DND-41 (cell line): ENCODE results near the gene DGKE.

Experiments
- ATAC-seq: fragments of 200-7000 bp; cut with Tn5 transposase; 3 replicates; pipeline ENCODE4 v1.9.1; 2021; ENCODE audit warnings: low read depth; ENCODE audit not compliant: insufficient read depth
- DNase-seq: peaks from one replicate; pipeline ENCODE4 v3.0.0-alpha.2; 2020
- H2AFZ ChIP-seq: 2 replicates; pipeline ENCODE4 v1.6.0; 2012; ENCODE audit warnings: low read depth, low read length
- H3K27ac ChIP-seq: 2 replicates; pipeline ENCODE4 v1.5.1; 2012; ENCODE audit warnings: low read length, inconsistent platforms
- H3K27me3 ChIP-seq: fragments of 200-600 bp; sonication (generic); 2 replicates; pipeline ENCODE4 v1.6.0; 2012; ENCODE audit warnings: low read length, mild to moderate bottlenecking, inconsistent platforms; ENCODE audit not compliant: insufficient read depth, poor library complexity
- H3K36me3 ChIP-seq: 2 replicates; pipeline ENCODE4 v1.5.1; 2012; ENCODE audit warnings: low read length, inconsistent platforms; ENCODE audit not compliant: insufficient read depth
- H3K4me1 ChIP-seq: 2 replicates; pipeline ENCODE4 v1.5.1; 2012; ENCODE audit warnings: mild to moderate bottlenecking, low read length; ENCODE audit not compliant: insufficient read depth
- H3K4me2 ChIP-seq: 2 replicates; pipeline ENCODE4 v1.6.0; 2012; ENCODE audit warnings: mild to moderate bottlenecking, moderate library complexity, low read length, inconsistent platforms; ENCODE audit not compliant: insufficient read depth
- H3K4me3 ChIP-seq, 2 experiments: fragments of 200-600 bp in 1 of 2; shearing (Covaris generic) in 1 of 2; 2 replicates each; pipeline ENCODE4 v1.5.1; 2012 to 2016; ENCODE audit warnings: inconsistent platforms in 2 of 2, low read length in 2 of 2, mild to moderate bottlenecking in 2 of 2, low read depth in 1 of 2, moderate library complexity in 1 of 2
- H3K79me2 ChIP-seq: 2 replicates; pipeline ENCODE4 v1.6.0; 2012; ENCODE audit warnings: low read length, inconsistent platforms; ENCODE audit not compliant: insufficient read depth
- H3K9ac ChIP-seq: 2 replicates; pipeline ENCODE4 v1.6.0; 2012; ENCODE audit warnings: low read depth, mild to moderate bottlenecking, inconsistent platforms, low read length, moderate library complexity
- H3K9me3 ChIP-seq: 2 replicates; pipeline ENCODE4 v1.5.1; 2012; ENCODE audit warnings: low read length, moderate library complexity, mild to moderate bottlenecking, inconsistent platforms; ENCODE audit not compliant: insufficient read depth, severe bottlenecking
- H4K20me1 ChIP-seq: 2 replicates; pipeline ENCODE4 v1.6.0; 2012; ENCODE audit warnings: low read length; ENCODE audit not compliant: insufficient read depth
- EZH2 ChIP-seq: IDR thresholded peaks from 3 replicates; pipeline ENCODE4 v1.6.1; 2012; ENCODE audit warnings: borderline replicate concordance, low read depth, mild to moderate bottlenecking, moderate library complexity, low read length, inconsistent platforms; ENCODE audit not compliant: severe bottlenecking
- TF ChIP-seq, protein P1 (sequence below): IDR thresholded peaks from 2 replicates; pipeline ENCODE4 v1.5.1; 2012; ENCODE audit warnings: borderline replicate concordance, low read length, moderate library complexity, mild to moderate bottlenecking; ENCODE audit not compliant: poor library complexity, severe bottlenecking; ENCODE audit errors: extremely low read depth

The DGKE gene

DNA sequence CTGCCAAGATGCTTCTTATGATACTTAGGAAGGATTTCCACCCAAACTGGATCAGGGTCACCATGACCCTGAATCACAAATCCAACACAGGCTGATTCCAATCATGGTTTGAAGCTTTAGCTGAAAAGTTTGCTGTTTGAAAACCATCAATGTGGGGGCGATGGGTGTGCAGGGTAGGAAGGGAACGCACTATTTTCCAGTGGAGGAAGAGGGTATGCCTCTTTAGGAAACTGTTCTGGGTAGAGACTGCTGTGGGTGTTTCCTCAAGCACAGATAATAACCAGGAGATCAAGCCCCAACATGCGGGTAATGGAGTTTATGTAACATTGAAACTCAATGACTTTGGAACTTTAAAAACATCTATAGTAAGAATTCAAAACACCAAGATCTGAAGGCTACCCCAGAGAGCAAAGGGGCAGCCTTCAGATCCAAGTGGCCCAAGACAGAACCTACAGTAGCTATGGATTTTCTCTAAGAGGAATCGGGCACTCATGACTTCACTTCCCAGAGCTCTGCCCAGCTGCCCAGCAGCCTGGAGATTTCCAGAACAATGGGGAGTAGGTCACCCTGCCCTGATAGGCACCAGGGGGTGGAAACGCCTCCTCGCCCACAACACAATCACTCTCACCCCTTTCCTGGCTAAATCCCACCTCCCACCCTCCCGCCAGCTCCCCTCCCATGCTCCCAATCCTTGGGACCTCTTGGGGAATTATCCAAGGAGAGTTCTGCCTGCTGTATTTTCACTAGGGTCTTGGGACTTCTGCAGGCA is 57.1 kb downstream of the DGKE start:
- no peaks in the 10 kb centered on the region for H4K20me1 ChIP-seq
- no peak overlapping the region for H3K9ac ChIP-seq
- DNase-seq: no peak
- TF ChIP-seq, protein P1, sequence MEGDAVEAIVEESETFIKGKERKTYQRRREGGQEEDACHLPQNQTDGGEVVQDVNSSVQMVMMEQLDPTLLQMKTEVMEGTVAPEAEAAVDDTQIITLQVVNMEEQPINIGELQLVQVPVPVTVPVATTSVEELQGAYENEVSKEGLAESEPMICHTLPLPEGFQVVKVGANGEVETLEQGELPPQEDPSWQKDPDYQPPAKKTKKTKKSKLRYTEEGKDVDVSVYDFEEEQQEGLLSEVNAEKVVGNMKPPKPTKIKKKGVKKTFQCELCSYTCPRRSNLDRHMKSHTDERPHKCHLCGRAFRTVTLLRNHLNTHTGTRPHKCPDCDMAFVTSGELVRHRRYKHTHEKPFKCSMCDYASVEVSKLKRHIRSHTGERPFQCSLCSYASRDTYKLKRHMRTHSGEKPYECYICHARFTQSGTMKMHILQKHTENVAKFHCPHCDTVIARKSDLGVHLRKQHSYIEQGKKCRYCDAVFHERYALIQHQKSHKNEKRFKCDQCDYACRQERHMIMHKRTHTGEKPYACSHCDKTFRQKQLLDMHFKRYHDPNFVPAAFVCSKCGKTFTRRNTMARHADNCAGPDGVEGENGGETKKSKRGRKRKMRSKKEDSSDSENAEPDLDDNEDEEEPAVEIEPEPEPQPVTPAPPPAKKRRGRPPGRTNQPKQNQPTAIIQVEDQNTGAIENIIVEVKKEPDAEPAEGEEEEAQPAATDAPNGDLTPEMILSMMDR: no peak
- no peak for TF ChIP-seq EZH2
- no peaks in the 10 kb centered on the region for H3K79me2 ChIP-seq
- no peak overlapping the region for H3K4me3 ChIP-seq
- H3K9me3 ChIP-seq: peaks cover 16% of the 10 kb centered on the region
- ATAC-seq: no peak
- H3K4me1 ChIP-seq: no peaks in the 10 kb centered on the region
- peaks cover 88% of the 10 kb centered on the region for H3K36me3 ChIP-seq
- H3K27me3 ChIP-seq: no peaks in the 10 kb centered on the region
- no peak overlapping the region for H2AFZ ChIP-seq
- no peak overlapping the region for H3K4me2 ChIP-seq
- no peak overlapping the region for H3K27ac ChIP-seq

DNA sequence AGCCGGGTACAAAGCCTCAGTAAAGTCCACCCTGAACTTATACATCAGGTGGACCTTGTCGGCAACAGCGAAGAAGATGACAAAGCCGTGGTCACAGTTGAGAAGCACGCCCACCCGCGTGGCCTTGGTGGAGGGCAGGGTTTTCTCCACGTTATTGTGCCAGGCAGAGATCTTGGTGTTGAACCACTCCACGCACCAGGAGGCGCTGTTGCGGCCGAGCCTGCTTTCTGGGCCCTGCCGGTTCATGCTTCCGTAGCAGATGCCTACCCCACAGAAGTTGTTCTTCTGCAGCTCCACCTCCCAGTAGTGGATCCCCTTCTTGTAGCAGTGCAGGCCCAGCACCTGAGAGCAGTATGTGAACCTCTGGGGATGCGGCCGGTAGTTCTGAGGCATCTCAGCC is 57.8 kb downstream of the DGKE start:
- no peaks in the 10 kb centered on the region for H3K79me2 ChIP-seq
- H3K27ac ChIP-seq: no peak overlapping the region
- DNase-seq (no peak), ATAC-seq (no peak)
- peaks cover 16% of the 10 kb centered on the region for H3K9me3 ChIP-seq
- peaks cover 91% of the 10 kb centered on the region for H3K36me3 ChIP-seq
- no peaks in the 10 kb centered on the region for H3K4me1 ChIP-seq
- no peak overlapping the region for H3K4me2 ChIP-seq
- no peak overlapping the region for H3K9ac ChIP-seq
- no peak for TF ChIP-seq EZH2
- TF ChIP-seq, protein P1: peak; percentile 48
- no peak overlapping the region for H2AFZ ChIP-seq
- no peak overlapping the region for H3K4me3 ChIP-seq
- no peaks in the 10 kb centered on the region for H4K20me1 ChIP-seq
- H3K27me3 ChIP-seq: no peaks in the 10 kb centered on the region

DNA sequence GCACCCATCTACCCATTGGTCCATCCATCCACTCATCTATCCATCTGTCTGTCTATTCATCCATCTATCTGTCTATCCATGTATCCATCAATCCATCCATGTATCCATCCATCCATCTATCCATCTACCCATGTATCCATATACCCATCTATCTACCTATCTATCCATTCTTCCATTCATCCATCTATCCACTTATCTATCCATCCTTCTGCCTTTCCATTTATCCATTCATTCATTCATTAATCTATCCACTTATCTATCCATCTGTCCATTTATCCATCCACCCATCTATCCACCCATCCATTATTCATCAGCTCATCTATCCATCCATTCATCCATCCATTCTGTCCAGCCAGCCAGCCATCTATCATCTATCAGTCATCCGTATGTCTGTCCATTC is 58.4 kb downstream of the DGKE start:
- Histone ChIP-seq H3K36me3 (peaks cover 97% of the 10 kb centered on the region), H3K4me1 (no peaks in the 10 kb centered on the region), H3K9me3 (peaks cover 16% of the 10 kb centered on the region), H3K79me2 (no peaks in the 10 kb centered on the region), H3K9ac (no peak overlapping the region), H4K20me1 (no peaks in the 10 kb centered on the region; the same call in 1 of the 2 replicates), H3K4me2 (no peak overlapping the region), H3K27ac (no peak overlapping the region), H3K4me3 (no peak overlapping the region), H2AFZ (no peak overlapping the region), H3K27me3 (no peaks in the 10 kb centered on the region)
- DNase-seq: no peak
- no peak for ATAC-seq
- TF ChIP-seq EZH2: no peak

DNA sequence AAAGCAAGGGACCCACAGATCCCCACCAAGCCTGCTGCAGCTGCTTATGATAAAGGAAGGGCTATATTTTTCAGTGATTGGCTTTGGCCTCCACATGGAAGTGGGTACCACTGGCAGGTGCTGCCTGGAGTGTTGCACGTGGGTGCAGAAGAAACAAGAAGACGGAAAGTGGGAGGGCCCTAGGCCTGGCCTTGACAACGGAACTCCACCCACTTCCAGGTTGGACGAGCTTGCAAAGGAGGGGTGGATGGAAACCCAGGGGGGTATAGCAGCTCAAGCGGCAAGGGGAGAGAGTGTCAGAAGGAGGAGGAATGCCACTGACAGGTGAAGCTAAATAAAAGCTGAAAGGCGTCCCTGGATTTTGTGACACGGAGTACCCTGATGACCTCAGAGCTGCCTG is 59.6 kb downstream of the DGKE start:
- Histone ChIP-seq H3K9ac (no peak overlapping the region), H4K20me1 (no peaks in the 10 kb centered on the region; the same call in 1 of the 2 replicates), H3K36me3 (peaks cover 97% of the 10 kb centered on the region), H3K4me1 (no peaks in the 10 kb centered on the region), H3K9me3 (peaks cover 8% of the 10 kb centered on the region), H3K27me3 (no peaks in the 10 kb centered on the region), H3K79me2 (no peaks in the 10 kb centered on the region), H3K27ac (no peak overlapping the region), H3K4me2 (no peak overlapping the region), H2AFZ (no peak overlapping the region), H3K4me3 (no peak overlapping the region)
- ATAC-seq (no peak), DNase-seq (no peak)
- TF ChIP-seq, protein P1: no peak
- no peak for TF ChIP-seq EZH2
